Fibroblast of lung (primary cell): ENCODE results near the gene SUGCT. TPM values are rescaled to one million over a fixed set of nuclear protein-coding genes. Genes with fewer than 3 reads are reported as not detected.

Experiments
- DNase-seq, 2 donors: peaks; one replicate each; pipeline versions ENCODE4 v3.0.0 to v3.0.0-alpha.2; 2010; ENCODE audit warnings: low read depth in 2 of 2
- H2AFZ ChIP-seq: 2 replicates; pipeline ENCODE4 v1.5.1; 2012; ENCODE audit warnings: low read length, control low read depth, inconsistent platforms
- H3K27ac ChIP-seq: 2 replicates; pipeline ENCODE4 v1.5.1; 2011; ENCODE audit warnings: low read length, control low read depth; ENCODE audit not compliant: insufficient read depth
- H3K27me3 ChIP-seq: 2 replicates; pipeline ENCODE4 v1.5.1; 2011; ENCODE audit warnings: mild to moderate bottlenecking, low read length; ENCODE audit not compliant: control insufficient read depth, insufficient read depth
- H3K36me3 ChIP-seq: 2 replicates; pipeline ENCODE4 v1.5.1; 2011; ENCODE audit warnings: low read length; ENCODE audit not compliant: control insufficient read depth, insufficient read depth
- H3K4me1 ChIP-seq: 2 replicates; pipeline ENCODE4 v1.5.1; 2011; ENCODE audit warnings: low read length; ENCODE audit not compliant: control insufficient read depth, insufficient read depth; ENCODE audit errors: extremely low read depth
- H3K4me2 ChIP-seq: 2 replicates; pipeline ENCODE4 v1.5.1; 2011; ENCODE audit warnings: low read length, control low read depth; ENCODE audit not compliant: insufficient read depth; ENCODE audit errors: extremely low read depth
- H3K4me3 ChIP-seq, 4 experiments: fragments of 200-600 bp in 1 of 4; sonication (generic) in 1 of 4; replicated peaks in 1 of 4; 2 replicates each; pipeline ENCODE4 v1.5.1; 2011 to 2016; ENCODE audit warnings: low read length in 4 of 4, low read depth in 3 of 4, mild to moderate bottlenecking in 3 of 4, control low read depth in 2 of 4, inconsistent platforms in 1 of 4, mixed read lengths in 1 of 4; ENCODE audit not compliant: insufficient read depth in 1 of 4; ENCODE audit errors: control extremely low read depth in 1 of 4
- H3K79me2 ChIP-seq: 2 replicates; pipeline ENCODE4 v1.5.1; 2012; ENCODE audit warnings: mild to moderate bottlenecking, low read length, inconsistent platforms; ENCODE audit not compliant: control insufficient read depth, insufficient read depth
- H3K9ac ChIP-seq: 2 replicates; pipeline ENCODE4 v1.5.1; 2011; ENCODE audit warnings: mild to moderate bottlenecking, low read length, control low read depth; ENCODE audit not compliant: insufficient read depth
- H3K9me3 ChIP-seq: 2 replicates; pipeline ENCODE4 v1.5.1; 2012; ENCODE audit warnings: low read depth, low read length; ENCODE audit not compliant: control insufficient read depth, insufficient read depth
- H4K20me1 ChIP-seq: 2 replicates; pipeline ENCODE4 v1.5.1; 2011; ENCODE audit warnings: low read length; ENCODE audit not compliant: control insufficient read depth, insufficient read depth; ENCODE audit errors: extremely low read depth
- CTCF ChIP-seq, 2 donors: IDR thresholded peaks in 1 of 2; conservative IDR thresholded peaks in 1 of 2; 1 replicate in 1 of 2; 2 replicates in 1 of 2; pipeline ENCODE4 v1.5.1; 2011 to 2012; ENCODE audit warnings: low read length in 2 of 2, control low read depth in 1 of 2, inconsistent platforms in 1 of 2, low read depth in 1 of 2, mild to moderate bottlenecking in 1 of 2
- EZH2 ChIP-seq: IDR thresholded peaks from 2 replicates; pipeline ENCODE4 v1.5.1; 2012; ENCODE audit warnings: low read length, control low read depth, mild to moderate bottlenecking; ENCODE audit errors: missing control alignments
- polyA plus RNA-seq, 2 donors: library from polyadenylated mRNA; depleted of rRNA in 1 of 2; stranded (reverse) in 1 of 2; unstranded in 1 of 2; fragments of >200 nt; gene quantifications; 2 replicates each; pipeline ENCODE4 v1.2.1, GENCODE V29; 2011 to 2012; ENCODE audit warnings: missing spikeins in 1 of 2
- total RNA-seq: library from RNA; depleted of rRNA; stranded (reverse); fragments of >200 nt; gene quantifications from 2 replicates; pipeline ENCODE4 v1.2.1, GENCODE V29; 2014

The SUGCT gene
- total and polyA plus RNA-seq, 2 donors (not counting 1 experiment from before 2014, with no cell fraction given) = 8.4 to 16.5 TPM

DNA sequence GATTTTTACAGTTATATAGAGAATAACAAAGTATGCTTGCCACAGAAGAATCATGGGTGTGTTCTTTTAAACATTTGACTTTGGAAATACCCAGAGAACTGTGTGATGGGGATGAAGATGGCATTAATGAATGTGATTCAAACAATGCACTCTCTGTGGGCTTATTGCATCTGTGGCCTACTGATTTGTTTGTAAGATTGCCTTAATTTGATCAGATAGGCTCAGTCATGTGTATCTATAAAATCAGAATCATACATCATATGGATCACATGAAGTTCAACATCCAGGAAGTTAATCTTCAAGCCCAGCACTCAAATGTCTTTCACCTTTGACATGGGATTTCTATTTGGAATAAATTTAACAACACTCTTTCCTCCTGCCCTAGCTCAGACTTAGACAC is 410.9 kb downstream of the SUGCT start:
- TF ChIP-seq EZH2 (no peak), CTCF (conservative IDR thresholded peaks at IDR 0.05 in 1 of 2, IDR thresholded peaks at IDR 0.05 in 1 of 2; ENCODE audit: low read depth in 1 of 2, low read length in 2 of 2) (no peak)
- no peak for DNase-seq
- H3K79me2 ChIP-seq = no peaks in the 10 kb centered on the region
- H4K20me1 ChIP-seq = no peaks in the 10 kb centered on the region
- no peaks in the 10 kb centered on the region for H3K27me3 ChIP-seq
- no peak overlapping the region for H3K4me3 ChIP-seq
- no peaks in the 10 kb centered on the region for H3K9me3 ChIP-seq
- no peak overlapping the region for H2AFZ ChIP-seq
- H3K36me3 ChIP-seq = no peaks in the 10 kb centered on the region
- H3K9ac ChIP-seq = no peak overlapping the region
- H3K27ac ChIP-seq = no peak overlapping the region
- H3K4me1 ChIP-seq = no peaks in the 10 kb centered on the region
- no peak overlapping the region for H3K4me2 ChIP-seq

- DNase-seq = peak in 1 of 2 donors; percentile 23
Measured at GRCh38 chr7:40546616-40547501, 412.1 kb downstream of the SUGCT start.

More at GRCh38 chr7:40546616-40547501, 412.1 kb downstream of the SUGCT start:
- no peak overlapping the region for H3K9ac ChIP-seq
- H3K27ac ChIP-seq = no peak overlapping the region
- no peak overlapping the region for H3K4me2 ChIP-seq
- H3K27me3 ChIP-seq = no peaks in the 10 kb centered on the region
- no peaks in the 10 kb centered on the region for H3K9me3 ChIP-seq
- no peak for TF ChIP-seq EZH2
- no peak for TF ChIP-seq CTCF (conservative IDR thresholded peaks at IDR 0.05 in 1 of 2, IDR thresholded peaks at IDR 0.05 in 1 of 2; ENCODE audit: low read depth in 1 of 2, low read length in 2 of 2)
- H3K4me3 ChIP-seq = no peak overlapping the region
- H3K36me3 ChIP-seq = no peaks in the 10 kb centered on the region
- H3K79me2 ChIP-seq = no peaks in the 10 kb centered on the region
- H2AFZ ChIP-seq = no peak overlapping the region
- H3K4me1 ChIP-seq = peaks cover 1% of the 10 kb centered on the region
- H4K20me1 ChIP-seq = no peaks in the 10 kb centered on the region
